GM12878 (cell line): ENCODE results near the gene ESYT3. TPM values are rescaled to one million over a fixed set of nuclear protein-coding genes. Genes with fewer than 3 reads are reported as not detected.

Experiments used
- CREM ChIP-seq: IDR thresholded peaks from 2 replicates; pipeline ENCODE4 v1.6.1; 2014; ENCODE audit warnings: antibody characterized with exemption, low read depth
- MTA3 ChIP-seq: IDR thresholded peaks from 2 replicates; pipeline ENCODE4 v1.6.1; 2012; ENCODE audit warnings: low read length, inconsistent platforms, borderline replicate concordance
- ZBED1 ChIP-seq: IDR thresholded peaks from 2 replicates; pipeline ENCODE4 v1.6.1; 2016; ENCODE audit warnings: borderline replicate concordance
- polyA plus RNA-seq, 11 experiments: library from polyadenylated mRNA; depleted of rRNA in 4 of 11; unstranded in 6 of 11; stranded (reverse) in 5 of 11; fragments of >200 nt; fragmentation: Nextera tagmentation in 4 of 11; fragmentation: Illumina TruSeq in 1 of 11; extraction: Ambion mirVana in 4 of 11; extraction: Trizol in 1 of 11; gene quantifications; 1 replicate in 1 of 11; 2 replicates in 10 of 11; pipeline versions ENCODE4 v1.2.1 to v1.2.3, GENCODE V29; 2011 to 2016; ENCODE audit warnings: inconsistent platforms in 2 of 11, missing spikeins in 2 of 11, low read depth in 1 of 11
- total RNA-seq, 4 experiments: library from RNA; depleted of rRNA in 3 of 4; stranded (reverse); fragments of >200 nt in 3 of 4; fragmentation: Illumina TruSeq in 1 of 4; extraction: Trizol in 1 of 4; gene quantifications; 2 replicates each; pipeline versions ENCODE4 v1.2.1 to v1.2.3, GENCODE V29; 2013 to 2021
- TF ChIP-seq, protein P1 (sequence below): fragments of 450-650 bp; IDR thresholded peaks from 2 replicates; pipeline ENCODE4 v1.6.1; 2016; ENCODE audit warnings: mild to moderate bottlenecking, moderate library complexity, borderline replicate concordance
- TF ChIP-seq, protein P2 (sequence below): IDR thresholded peaks from 2 replicates; pipeline ENCODE4 v1.6.1; 2012; ENCODE audit warnings: mild to moderate bottlenecking, low read depth, low read length
- TF ChIP-seq, protein P3 (sequence below): IDR thresholded peaks from 2 replicates; pipeline ENCODE4 v1.6.1; 2011; ENCODE audit warnings: low read depth, low read length, improper control_type of control experiment, borderline replicate concordance
- TF ChIP-seq, protein P4 (sequence below): fragments of 450-650 bp; IDR thresholded peaks from 2 replicates; pipeline ENCODE4 v1.6.1; 2017; ENCODE audit warnings: mild to moderate bottlenecking, low read depth, inconsistent platforms; ENCODE audit not compliant: poor library complexity, severe bottlenecking

ESYT3 gene
- total and polyA plus RNA-seq, 10 of the 15 experiments (the other 5 are each of a cell fraction or from before 2014, with no cell fraction given), result not detected

DNA sequence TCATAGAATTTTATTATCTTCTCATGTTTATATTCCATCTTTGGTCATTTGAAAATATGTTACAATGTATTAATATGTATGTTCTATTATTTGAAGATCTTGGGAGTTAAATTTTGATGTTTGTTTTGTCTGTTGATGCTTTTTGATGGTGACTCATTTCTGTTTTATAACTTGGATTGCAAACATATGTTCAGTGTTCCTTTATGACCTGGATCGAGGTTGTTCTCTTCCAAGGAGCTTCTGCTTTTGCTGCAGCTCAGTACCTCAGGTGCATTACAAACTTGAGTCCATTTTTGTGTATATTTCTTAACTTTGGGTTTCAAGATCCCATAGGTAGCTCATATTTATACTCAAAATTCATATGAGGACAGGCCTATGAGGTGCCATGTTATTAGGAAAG, 37.1 kb downstream of the ESYT3 start (continued):
- TF ChIP-seq, protein P1, sequence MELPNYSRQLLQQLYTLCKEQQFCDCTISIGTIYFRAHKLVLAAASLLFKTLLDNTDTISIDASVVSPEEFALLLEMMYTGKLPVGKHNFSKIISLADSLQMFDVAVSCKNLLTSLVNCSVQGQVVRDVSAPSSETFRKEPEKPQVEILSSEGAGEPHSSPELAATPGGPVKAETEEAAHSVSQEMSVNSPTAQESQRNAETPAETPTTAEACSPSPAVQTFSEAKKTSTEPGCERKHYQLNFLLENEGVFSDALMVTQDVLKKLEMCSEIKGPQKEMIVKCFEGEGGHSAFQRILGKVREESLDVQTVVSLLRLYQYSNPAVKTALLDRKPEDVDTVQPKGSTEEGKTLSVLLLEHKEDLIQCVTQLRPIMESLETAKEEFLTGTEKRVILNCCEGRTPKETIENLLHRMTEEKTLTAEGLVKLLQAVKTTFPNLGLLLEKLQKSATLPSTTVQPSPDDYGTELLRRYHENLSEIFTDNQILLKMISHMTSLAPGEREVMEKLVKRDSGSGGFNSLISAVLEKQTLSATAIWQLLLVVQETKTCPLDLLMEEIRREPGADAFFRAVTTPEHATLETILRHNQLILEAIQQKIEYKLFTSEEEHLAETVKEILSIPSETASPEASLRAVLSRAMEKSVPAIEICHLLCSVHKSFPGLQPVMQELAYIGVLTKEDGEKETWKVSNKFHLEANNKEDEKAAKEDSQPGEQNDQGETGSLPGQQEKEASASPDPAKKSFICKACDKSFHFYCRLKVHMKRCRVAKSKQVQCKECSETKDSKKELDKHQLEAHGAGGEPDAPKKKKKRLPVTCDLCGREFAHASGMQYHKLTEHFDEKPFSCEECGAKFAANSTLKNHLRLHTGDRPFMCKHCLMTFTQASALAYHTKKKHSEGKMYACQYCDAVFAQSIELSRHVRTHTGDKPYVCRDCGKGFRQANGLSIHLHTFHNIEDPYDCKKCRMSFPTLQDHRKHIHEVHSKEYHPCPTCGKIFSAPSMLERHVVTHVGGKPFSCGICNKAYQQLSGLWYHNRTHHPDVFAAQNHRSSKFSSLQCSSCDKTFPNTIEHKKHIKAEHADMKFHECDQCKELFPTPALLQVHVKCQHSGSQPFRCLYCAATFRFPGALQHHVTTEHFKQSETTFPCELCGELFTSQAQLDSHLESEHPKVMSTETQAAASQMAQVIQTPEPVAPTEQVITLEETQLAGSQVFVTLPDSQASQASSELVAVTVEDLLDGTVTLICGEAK, result no peak
- TF ChIP-seq CREM (no peak), MTA3 (no peak), ZBED1 (no peak)
- TF ChIP-seq, protein P2, sequence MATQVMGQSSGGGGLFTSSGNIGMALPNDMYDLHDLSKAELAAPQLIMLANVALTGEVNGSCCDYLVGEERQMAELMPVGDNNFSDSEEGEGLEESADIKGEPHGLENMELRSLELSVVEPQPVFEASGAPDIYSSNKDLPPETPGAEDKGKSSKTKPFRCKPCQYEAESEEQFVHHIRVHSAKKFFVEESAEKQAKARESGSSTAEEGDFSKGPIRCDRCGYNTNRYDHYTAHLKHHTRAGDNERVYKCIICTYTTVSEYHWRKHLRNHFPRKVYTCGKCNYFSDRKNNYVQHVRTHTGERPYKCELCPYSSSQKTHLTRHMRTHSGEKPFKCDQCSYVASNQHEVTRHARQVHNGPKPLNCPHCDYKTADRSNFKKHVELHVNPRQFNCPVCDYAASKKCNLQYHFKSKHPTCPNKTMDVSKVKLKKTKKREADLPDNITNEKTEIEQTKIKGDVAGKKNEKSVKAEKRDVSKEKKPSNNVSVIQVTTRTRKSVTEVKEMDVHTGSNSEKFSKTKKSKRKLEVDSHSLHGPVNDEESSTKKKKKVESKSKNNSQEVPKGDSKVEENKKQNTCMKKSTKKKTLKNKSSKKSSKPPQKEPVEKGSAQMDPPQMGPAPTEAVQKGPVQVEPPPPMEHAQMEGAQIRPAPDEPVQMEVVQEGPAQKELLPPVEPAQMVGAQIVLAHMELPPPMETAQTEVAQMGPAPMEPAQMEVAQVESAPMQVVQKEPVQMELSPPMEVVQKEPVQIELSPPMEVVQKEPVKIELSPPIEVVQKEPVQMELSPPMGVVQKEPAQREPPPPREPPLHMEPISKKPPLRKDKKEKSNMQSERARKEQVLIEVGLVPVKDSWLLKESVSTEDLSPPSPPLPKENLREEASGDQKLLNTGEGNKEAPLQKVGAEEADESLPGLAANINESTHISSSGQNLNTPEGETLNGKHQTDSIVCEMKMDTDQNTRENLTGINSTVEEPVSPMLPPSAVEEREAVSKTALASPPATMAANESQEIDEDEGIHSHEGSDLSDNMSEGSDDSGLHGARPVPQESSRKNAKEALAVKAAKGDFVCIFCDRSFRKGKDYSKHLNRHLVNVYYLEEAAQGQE, result no peak
- TF ChIP-seq, protein P3, sequence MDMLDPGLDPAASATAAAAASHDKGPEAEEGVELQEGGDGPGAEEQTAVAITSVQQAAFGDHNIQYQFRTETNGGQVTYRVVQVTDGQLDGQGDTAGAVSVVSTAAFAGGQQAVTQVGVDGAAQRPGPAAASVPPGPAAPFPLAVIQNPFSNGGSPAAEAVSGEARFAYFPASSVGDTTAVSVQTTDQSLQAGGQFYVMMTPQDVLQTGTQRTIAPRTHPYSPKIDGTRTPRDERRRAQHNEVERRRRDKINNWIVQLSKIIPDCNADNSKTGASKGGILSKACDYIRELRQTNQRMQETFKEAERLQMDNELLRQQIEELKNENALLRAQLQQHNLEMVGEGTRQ, result no peak
- TF ChIP-seq, protein P4, sequence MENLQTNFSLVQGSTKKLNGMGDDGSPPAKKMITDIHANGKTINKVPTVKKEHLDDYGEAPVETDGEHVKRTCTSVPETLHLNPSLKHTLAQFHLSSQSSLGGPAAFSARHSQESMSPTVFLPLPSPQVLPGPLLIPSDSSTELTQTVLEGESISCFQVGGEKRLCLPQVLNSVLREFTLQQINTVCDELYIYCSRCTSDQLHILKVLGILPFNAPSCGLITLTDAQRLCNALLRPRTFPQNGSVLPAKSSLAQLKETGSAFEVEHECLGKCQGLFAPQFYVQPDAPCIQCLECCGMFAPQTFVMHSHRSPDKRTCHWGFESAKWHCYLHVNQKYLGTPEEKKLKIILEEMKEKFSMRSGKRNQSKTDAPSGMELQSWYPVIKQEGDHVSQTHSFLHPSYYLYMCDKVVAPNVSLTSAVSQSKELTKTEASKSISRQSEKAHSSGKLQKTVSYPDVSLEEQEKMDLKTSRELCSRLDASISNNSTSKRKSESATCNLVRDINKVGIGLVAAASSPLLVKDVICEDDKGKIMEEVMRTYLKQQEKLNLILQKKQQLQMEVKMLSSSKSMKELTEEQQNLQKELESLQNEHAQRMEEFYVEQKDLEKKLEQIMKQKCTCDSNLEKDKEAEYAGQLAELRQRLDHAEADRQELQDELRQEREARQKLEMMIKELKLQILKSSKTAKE, result no peak
